HG02588 (cell line): ENCODE results near the gene MTOR.
A peak's percentile ranks its signal among the peaks of the same experiment; 100 is the strongest.
"Not testable (repeated sequence)": the region's sequence is repeated elsewhere in the genome, so short reads cannot be mapped to it uniquely, and the experiment has no call there.

ENCODE experiments used
- ATAC-seq: cut with Tn5 transposase; IDR thresholded peaks from one replicate; pipeline ENCODE4 v1.9.1; 2021; ENCODE audit warnings: mild to moderate bottlenecking, moderate library complexity; ENCODE audit not compliant: unreplicated experiment

MTOR gene

DNA sequence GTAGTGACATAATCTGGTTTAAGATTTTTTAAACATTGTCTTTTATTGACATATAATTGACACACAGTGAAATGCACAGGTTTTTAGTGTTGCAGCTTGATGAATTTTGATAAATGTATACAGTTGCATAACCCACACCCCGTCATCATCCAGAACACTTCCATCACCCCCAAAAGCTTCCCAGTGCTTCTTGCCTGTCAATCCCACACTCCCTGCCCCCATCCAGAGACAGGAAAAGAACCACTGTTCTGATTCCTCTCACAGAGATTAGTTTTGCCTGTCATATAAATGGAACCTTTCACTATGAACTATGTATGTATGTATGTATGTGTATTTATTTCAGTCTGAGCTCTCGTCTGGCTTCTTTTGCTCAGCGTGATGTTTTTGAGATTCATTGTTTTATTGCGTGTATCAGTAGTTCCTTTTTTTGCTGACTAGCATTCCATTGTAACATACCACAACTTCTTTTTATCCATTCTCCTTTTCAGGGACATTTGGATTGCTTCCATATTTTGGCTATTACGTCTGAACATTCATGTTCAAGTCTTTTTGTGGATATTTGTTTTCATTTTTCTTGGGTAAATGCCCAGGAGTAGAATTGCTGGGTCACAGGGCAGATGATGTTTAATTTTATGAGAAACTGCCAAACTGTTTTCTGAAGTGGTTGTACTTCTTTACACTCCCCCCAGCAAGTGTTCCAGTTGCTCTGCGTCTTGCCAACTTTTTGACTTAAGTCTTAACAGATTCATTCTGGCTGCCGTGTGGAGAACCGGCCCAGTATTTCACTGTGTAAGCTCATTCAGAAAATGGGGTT is 19.4 kb upstream of the MTOR start:
- ATAC-seq = no peak

- no peak for ATAC-seq
Measured at GRCh38 chr1:11280719-11281376, 18.5 kb upstream of the MTOR start.

DNA sequence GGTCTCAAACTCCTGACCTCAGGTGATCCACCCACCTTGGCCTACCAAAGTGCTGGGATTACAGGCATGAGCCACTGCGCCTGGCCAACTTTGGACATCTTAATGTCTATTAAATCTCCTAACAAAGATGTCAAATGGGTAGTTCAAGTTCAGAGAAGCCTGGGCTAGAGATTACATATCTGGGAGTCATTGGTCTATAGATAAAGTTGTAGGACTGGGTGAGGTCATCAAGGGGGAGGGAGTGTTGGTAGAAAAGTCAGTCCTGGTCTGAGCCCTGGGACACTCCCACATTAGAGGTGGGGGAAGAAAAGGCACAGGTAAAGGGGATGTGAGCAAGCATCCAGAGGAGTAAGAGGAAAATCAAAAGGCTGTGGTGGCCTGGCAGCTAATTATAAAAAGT is 17.3 kb upstream of the MTOR start:
- no peak for ATAC-seq

GRCh38 chr1:11279152-11279551 is 16.8 kb upstream of the MTOR start:
- no peak for ATAC-seq

DNA sequence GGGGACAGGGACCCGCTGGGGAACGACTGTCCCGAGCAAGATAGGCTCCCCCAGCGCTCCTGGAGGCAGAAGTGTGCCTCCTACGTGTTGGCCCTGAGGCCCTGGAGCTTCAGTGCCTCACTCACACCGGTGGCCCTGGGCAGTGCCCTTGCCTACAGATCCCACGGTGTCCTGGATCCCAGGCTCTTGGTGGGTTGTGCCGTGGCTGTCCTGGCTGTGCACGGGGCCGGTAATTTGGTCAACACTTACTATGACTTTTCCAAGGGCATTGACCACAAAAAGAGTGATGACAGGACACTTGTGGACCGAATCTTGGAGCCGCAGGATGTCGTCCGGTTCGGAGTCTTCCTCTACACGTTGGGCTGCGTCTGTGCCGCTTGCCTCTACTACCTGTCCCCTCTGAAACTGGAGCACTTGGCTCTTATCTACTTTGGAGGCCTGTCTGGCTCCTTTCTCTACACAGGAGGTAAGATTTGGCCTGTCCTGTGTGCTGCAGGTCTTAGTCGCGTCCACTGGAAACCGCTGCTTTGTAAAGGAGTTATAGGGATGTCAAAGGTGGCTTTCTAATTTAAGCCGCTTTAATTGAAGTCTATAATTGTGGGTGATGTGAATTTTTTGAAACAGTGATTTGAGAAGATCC is 11.4 kb upstream of the MTOR start:
- peak; percentile 38 for ATAC-seq

GRCh38 chr1:11272832-11273594 is 10.7 kb upstream of the MTOR start, which contains the start of gene UBIAD1:
UBIAD1 (plus strand) TSS chr1:11273198; CDS start chr1:11273532, 334 bp downstream.
- ATAC-seq = peak; percentile 77

DNA sequence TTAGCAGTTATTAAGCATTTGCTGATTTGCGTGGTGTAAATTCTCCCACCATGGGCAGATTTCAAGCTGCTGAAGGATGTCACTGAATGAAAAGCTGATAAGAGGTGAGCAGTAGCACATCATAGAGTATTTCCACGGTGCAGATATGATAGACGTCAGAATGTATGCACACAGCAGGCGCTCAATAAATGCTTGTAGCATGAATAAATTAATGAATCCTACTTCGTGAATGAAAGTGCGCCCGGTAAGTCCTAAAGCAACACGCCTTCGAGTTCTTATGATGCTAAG is 10.1 kb upstream of the MTOR start:
- no peak for ATAC-seq

DNA sequence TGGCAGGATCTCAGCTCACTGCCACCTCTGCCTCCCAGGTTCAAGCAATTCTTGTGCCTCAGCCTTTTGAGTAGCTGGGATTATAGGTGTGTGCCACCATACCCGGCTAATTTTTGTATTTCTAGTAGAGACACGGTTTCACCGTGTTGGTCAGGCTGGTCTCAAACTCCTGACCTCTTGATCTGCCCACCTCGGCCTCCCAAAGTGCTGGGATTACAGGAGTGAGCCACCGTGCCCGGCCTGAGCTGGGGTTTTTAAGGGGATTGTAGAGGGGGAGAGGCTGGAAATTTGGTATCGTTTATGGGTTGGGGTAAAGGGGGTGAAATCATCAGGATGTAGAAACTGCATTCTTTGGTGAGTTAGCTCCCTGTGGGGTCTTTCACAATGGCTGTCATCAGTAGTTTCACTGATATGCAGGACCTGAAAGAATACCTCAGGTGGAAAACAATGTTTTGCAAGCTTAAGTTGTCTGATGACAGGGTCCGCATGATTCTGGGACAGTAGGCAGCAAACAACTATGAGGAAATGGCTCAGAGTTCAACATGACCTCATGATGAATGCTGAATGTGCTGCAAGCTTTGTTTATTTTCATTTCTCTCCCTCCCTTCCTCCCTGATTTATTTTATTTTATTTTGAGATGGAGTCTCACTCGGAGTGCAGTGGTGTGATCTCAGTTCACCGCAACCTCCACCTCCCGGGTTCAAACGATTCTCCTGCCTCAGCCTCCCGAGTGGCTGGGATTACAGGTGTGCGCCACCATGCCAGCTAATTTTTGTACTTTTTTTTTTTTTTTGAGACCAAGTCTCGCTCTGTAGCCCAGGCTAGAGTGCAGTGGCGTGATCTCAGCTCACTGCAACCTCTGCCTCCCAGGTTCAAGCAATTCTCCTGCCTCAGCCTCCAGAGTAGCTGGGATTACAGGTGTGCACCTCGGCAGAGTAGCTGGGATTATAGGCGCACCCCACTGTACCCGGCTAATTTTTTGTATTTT is 5.3 kb upstream of the MTOR start:
- not testable (repeated sequence) for ATAC-seq

- ATAC-seq = no peak
Measured at GRCh38 chr1:11266268-11267074, 4.1 kb upstream of the MTOR start.

DNA sequence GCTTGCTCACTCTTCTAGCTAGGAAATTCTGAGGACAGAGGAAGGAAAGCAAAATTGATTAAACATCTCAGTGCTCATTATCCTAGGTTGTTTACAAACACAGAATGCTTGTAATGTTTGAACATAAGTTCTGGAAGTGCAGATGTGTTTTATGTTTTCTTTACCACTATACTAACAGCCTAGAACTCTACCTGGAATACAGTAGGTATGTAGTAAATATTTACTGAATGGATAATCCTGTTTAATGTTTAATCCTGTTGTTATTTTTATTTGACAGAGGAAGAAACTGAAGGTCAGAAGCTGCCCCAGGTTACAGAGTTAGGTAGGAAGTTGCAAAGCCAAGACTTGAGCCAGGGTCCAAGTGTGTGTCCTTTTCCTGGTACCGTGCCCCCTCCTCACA is 6.1 kb downstream of the MTOR start:
- no peak for ATAC-seq

DNA sequence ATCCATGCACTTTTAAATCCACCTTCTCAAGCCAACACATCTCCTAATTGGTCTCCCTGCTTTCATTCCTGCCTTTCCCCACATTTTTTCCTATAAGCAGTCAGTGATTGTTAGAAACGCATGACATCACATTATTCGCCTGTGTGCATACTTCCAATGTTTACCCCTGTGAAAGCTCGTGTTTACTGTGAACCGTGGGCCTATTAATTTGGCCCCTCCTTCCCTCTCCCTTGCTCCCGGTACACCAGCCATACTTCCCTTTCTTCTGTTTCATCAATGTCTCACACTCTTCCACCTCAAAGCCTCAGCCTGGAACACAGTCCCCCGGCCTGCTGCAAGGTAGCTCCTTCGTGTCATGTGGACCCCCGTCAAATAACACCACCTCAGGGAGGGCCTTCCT is 9.1 kb downstream of the MTOR start:
- ATAC-seq = no peak

DNA sequence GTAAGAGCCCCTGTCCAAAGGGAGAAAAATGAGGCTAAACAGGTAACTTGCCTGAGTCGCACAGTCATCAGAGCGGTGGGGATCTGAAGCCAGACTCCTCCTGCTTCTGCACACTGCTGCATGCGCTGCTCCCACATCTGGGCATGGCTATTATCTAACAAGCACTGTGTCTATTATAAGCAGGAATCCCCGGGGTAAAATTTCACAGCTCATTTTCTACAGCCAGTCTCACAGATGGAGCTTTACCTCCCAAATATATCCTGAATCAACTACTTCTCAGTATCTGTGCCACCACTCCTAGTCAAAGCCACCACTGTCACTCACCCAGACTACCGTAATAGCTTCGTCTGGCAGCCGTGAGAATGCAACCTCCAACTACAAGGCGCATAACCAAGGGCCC is 9.8 kb downstream of the MTOR start:
- no peak for ATAC-seq

DNA sequence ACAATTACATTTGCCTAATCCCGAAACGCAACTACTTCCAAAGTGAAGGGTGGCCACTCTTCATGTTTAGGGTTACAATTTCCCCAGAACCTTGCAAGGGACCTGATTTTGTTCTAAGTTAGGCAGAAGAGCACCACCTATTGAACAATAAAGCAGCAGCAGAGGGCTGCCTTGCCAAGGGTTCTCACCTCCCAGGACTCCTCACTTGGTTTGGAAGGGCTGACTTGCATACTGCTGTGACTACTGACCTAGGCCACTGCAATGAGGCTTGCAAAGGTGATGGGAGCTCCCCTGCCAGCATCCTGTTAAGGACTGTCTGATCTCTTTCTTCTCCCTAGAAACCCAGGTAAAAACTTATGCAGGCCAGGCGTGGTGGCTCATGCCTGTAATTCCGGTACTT is 14.2 kb downstream of the MTOR start:
- ATAC-seq = no peak

DNA sequence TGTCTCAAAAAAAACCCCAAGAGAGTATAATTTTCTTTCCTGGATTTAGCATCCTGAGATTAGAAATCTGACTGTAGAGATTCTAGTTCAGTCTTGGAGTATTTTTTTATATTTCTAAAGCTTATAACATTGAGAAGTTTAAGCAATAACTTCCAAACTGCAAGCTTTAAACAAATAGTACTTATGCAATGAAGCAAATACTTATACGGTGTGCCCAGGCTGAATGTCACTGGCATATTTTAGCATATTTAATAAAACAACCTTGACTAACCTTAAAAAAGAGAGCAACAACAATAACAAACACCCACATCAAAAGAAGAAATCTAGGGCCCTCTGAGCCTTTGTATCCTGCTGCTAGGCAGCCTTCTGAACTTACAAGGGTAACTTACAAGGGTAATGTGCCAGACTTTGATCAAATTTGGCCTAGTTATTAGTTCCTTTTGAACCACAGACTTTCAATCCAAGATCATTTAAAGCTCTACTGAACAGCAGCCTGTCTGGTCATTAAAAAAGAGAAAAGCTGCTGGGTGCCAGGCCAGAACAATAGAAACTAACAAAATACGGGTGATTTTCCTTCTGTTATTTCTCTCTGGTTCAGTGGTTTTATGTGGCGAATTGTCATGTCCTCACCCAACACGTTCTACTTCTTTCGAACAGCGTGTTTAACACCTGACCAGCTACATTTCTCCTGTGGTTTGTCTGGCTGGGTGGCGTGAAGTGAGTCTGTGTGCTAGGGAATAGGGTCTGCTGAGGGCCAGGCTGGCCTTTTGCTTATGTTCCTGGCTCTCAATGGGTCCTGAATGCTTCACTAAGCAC is 16.2 kb downstream of the MTOR start:
- no peak for ATAC-seq

GRCh38 chr1:11245248-11245647 is 17.1 kb downstream of the MTOR start:
- ATAC-seq = no peak

- no peak for ATAC-seq
Measured at GRCh38 chr1:11238311-11238710, 24.0 kb downstream of the MTOR start.

- ATAC-seq = no peak
Measured at GRCh38 chr1:11237356-11237755, 25.0 kb downstream of the MTOR start.

GRCh38 chr1:11233208-11233607 is 29.1 kb downstream of the MTOR start:
- no peak for ATAC-seq

- no peak for ATAC-seq
Measured at GRCh38 chr1:11229203-11229602, 33.1 kb downstream of the MTOR start.
